Fibroblast of villous mesenchyme (primary cell): ENCODE data around the gene C2CD4B. TPM values are rescaled to one million over a fixed set of nuclear protein-coding genes. Genes with fewer than 3 reads are reported as not detected.

Experiments
- DNase-seq: peaks from one replicate; pipeline ENCODE4 v3.0.0-alpha.2; 2010; ENCODE audit warnings: low read depth
- H3K4me3 ChIP-seq: 2 replicates; pipeline ENCODE4 v1.5.1; 2011; ENCODE audit warnings: low read depth, mild to moderate bottlenecking, low read length
- total RNA-seq: library from RNA; depleted of rRNA; stranded (reverse); fragments of >200 nt; gene quantifications from 2 replicates; pipeline ENCODE4 v1.2.3, GENCODE V29; 2012
- TF ChIP-seq, protein P1 (sequence below): IDR thresholded peaks from 2 replicates; pipeline ENCODE4 v1.5.1; 2012; ENCODE audit warnings: low read depth, mild to moderate bottlenecking, low read length; ENCODE audit not compliant: insufficient read depth

C2CD4B gene, protein sequence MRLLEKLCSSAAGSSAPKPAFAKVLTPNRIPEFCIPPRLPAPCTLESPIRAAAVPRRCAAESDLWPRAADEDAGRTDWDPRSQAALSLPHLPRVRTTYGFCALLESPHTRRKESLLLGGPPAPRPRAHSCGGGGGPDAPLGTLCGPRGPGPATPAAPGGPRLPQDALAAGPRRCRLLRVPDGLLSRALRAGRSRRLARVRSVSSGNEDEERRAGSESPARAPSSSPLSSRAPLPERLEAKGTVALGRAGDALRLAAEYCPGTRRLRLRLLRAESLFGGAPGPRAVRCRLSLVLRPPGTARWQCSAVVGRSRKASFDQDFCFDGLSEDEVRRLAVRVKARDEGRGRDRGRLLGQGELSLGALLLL
- not detected in 2 replicates for total RNA-seq

DNA sequence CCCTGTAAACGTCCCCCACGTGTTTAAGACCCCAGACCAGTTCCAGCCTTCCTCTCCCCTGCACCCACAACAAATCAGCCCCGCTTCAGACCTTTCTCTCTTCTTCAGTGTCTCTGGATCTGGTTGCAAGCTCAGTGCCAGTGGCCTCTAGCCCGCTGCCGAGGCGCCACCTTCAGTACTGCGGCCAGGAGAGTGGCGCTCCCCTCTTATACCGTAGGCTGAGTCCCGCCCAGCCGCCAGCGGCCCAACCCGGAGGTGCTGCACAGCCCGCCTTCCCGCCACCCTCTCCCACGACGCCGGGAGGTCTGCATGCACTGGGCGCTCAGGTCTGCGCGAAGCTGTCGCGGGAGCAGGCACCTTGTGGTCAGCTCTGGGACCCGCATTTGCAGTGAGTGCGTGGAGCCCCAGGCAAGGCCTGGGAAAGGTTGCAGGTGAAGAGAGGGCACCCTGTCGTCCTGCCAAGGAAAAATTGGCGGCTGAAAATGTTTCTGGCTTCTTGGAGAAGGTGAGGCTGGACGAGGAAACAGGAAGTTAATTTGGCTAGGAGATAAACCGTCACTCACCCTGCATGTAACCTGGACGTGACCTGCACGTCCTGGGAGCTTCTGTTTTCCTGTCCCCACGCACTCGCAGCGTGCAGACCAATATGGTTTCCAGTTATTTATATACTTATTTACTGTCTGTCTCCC lies at the start of gene C2CD4B:
Gene C2CD4B, minus strand, starts transcription at position 182 of the 689 bp plus-strand sequence. CDS start 301 bp downstream, outside the sequence.
- TF ChIP-seq, protein P1, sequence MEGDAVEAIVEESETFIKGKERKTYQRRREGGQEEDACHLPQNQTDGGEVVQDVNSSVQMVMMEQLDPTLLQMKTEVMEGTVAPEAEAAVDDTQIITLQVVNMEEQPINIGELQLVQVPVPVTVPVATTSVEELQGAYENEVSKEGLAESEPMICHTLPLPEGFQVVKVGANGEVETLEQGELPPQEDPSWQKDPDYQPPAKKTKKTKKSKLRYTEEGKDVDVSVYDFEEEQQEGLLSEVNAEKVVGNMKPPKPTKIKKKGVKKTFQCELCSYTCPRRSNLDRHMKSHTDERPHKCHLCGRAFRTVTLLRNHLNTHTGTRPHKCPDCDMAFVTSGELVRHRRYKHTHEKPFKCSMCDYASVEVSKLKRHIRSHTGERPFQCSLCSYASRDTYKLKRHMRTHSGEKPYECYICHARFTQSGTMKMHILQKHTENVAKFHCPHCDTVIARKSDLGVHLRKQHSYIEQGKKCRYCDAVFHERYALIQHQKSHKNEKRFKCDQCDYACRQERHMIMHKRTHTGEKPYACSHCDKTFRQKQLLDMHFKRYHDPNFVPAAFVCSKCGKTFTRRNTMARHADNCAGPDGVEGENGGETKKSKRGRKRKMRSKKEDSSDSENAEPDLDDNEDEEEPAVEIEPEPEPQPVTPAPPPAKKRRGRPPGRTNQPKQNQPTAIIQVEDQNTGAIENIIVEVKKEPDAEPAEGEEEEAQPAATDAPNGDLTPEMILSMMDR, result no peak
- no peak within 1 kb of the TSS for H3K4me3 ChIP-seq
- no peak for DNase-seq

DNA sequence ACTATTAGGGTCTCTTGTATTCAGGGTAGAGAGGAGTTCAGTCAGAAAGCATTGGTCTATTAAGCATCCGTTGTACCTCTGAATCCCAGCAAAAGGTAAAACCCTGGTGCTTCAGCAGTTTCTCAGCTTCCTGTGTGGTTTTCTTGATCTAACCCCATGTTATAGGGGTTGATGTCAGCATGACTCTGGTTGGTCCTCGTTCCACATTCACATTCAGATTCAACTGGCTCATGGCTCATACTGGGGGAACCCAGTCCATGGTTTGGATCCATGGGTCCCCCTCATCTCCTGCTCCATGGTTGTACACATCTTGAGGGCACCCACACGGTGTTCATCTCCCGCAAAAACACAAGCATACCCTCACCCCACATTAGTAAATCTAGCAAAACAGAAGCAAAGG lies 47.7 kb upstream of the C2CD4B start:
- no peak overlapping the region for H3K4me3 ChIP-seq
- no peak for DNase-seq
- TF ChIP-seq, protein P1, result no peak

DNA sequence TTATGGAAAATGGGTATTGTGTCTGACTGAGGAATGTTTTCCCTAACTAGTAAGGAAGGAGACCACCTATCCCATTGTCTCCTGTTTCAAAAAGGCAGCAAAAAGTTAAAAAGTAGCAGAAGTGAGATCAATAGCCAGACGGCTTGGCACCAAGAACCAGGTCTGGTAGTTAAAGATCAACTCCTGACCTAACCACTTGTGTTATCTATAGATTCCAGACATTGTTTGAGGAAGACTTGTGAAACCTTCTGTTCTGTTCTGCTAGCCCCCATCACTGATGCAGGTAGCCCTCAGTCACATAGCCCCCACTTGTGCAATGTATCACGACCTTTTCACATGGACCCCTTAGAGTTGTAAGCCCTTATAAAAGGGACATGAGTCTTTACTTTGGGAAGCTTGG lies 46.3 kb upstream of the C2CD4B start:
- no peak overlapping the region for H3K4me3 ChIP-seq
- DNase-seq, result no peak
- TF ChIP-seq, protein P1, result no peak

DNA sequence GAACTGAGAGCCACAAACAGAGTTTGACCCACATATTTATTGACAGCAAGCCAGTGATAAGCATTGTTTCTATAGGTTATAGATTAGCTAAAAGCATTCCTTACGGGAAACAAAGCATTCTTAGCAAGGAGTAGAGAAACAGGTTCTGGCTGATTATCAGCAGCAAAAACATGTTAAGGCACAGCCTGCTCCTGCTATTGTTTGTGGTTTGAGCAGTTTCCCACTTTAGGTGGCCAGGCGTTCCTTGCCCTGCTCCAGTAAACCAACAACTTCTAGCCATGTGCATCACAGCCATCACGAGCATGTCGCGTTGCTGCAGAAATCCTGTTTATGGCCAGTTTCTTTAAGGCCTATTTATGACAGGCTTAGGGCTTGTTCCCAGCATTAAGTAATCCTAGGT lies 44.7 kb upstream of the C2CD4B start:
- TF ChIP-seq, protein P1, result no peak
- H3K4me3 ChIP-seq, result no peak overlapping the region

DNA sequence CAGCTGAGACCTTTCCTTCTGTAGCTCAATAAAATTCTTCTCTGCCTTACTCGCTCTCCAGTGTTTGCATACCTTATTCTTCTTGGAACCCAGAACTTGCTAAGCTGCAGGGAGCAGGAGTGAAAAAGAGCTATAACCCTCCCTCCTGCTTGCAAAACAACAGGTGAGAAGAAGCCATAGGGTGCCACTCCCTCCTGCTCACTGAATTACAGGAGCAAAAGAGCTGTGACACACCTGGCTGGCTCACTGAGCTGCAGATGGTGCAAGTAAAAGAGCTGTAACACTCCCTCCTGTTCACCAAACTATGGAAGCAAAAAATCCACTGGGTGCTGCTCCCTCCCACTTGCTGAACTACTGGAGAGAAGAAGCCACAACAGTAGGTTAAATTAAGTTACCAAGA lies 44.2 kb upstream of the C2CD4B start:
- TF ChIP-seq, protein P1, result no peak
- DNase-seq, result no peak
- H3K4me3 ChIP-seq, result no peak overlapping the region

More for the DNA sequence above, 44.7 kb upstream of the C2CD4B start:
- no peak for DNase-seq

DNA sequence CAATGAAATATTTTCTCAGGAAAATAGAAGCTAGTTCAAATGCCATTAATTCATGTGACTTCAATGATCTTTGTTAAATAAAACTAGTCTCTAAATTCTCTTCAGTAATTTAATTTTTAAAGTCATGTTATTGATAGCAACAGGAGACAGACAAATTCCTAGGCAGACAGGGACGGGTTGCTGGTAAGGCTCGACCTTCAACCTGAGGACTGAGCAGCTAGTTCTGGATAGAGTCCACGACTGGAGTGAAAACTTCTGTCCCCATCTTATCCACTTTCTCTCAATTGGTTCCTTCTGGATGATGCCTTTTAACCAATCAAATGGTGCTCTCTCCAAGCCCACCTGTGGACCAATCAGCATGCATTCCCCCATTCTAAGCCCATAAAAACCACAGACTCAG lies 43.8 kb upstream of the C2CD4B start:
- H3K4me3 ChIP-seq, result no peak overlapping the region
- no peak for DNase-seq
- TF ChIP-seq, protein P1, result no peak

DNA sequence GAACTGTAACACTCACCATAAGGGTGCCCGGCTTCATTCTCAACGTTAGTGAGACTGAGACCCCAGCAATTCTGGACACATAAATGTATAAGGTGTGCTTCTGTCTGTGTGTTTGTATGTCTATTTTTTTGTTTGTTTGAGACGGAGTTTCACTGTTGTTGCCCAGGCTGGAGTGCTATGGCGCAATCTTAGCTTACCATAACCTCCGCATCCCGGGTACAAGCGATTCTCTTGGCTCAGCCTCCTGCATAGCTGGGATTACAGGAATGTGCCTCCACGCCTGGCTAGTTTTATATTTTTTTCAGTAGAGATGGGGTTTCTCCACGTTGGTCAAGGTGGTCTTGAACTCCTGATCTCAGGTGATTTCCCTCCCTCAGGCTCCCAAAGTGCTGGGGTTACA lies 43.3 kb upstream of the C2CD4B start:
- H3K4me3 ChIP-seq, result no peak overlapping the region
- DNase-seq, result no peak
- TF ChIP-seq, protein P1, result no peak
